ENCODE measurements around the gene VPREB3.

DNA sequence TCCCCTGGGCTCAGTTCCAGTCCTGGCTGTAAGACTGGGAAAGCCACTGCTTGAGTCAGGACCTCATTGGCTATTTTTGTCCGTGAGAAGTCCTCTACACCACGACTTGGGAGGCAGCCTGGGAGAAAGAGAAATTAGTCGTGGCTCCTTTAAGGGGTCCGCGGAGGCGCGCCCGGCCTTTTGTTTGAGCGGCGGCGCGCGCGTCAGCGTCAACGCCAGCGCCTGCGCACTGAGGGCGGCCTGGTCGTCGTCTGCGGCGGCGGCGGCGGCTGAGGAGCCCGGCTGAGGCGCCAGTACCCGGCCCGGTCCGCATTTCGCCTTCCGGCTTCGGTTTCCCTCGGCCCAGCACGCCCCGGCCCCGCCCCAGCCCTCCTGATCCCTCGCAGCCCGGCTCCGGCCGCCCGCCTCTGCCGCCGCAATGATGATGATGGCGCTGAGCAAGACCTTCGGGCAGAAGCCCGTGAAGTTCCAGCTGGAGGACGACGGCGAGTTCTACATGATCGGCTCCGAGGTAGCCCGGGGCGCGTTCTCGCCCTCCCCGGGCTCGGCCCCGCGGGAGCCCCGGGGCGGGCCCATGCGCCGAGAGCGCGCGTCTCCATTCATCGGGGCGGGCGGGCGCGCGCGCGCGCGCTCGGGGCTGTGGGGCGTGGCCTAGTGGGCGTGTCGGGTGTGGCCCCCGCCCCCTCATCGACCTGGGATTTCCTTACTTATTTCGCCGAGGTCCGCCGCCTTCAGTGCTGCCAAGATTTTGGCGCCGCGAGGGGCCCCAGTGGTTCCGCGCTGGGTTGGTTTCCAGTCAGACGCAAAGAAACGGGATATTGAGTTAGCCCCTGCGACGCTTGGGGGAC lies 32.8 kb upstream of the VPREB3 start, which contains the start of gene SMARCB1:
- no peak for TF ChIP-seq KDM5A (IDR thresholded peaks at IDR 0.05)
- no peak for TF ChIP-seq EP300 (IDR thresholded peaks at IDR 0.05)
- TF ChIP-seq, protein P1, sequence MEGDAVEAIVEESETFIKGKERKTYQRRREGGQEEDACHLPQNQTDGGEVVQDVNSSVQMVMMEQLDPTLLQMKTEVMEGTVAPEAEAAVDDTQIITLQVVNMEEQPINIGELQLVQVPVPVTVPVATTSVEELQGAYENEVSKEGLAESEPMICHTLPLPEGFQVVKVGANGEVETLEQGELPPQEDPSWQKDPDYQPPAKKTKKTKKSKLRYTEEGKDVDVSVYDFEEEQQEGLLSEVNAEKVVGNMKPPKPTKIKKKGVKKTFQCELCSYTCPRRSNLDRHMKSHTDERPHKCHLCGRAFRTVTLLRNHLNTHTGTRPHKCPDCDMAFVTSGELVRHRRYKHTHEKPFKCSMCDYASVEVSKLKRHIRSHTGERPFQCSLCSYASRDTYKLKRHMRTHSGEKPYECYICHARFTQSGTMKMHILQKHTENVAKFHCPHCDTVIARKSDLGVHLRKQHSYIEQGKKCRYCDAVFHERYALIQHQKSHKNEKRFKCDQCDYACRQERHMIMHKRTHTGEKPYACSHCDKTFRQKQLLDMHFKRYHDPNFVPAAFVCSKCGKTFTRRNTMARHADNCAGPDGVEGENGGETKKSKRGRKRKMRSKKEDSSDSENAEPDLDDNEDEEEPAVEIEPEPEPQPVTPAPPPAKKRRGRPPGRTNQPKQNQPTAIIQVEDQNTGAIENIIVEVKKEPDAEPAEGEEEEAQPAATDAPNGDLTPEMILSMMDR (IDR thresholded peaks at IDR 0.05): no peak
- no peak for TF ChIP-seq EHMT2 (IDR thresholded peaks at IDR 0.05; ENCODE audit: low read depth)
- no peak for TF ChIP-seq SMC3 (IDR thresholded peaks at IDR 0.05)
- TF ChIP-seq SREBF2 (IDR thresholded peaks at IDR 0.05): no peak
- no peak for TF ChIP-seq JUNB (IDR thresholded peaks at IDR 0.05)
